ENCODE measurements around the gene ANKRD13D.

The ANKRD13D gene

GRCh38 chr11:67287355-67288197, 1.5 kb upstream of the ANKRD13D start:
- H3K36me3 ChIP-seq (ENCODE audit: control insufficient read depth, low read length): peaks cover 87% of the 10 kb centered on the region
- TF ChIP-seq CTCF (IDR thresholded peaks at IDR 0.05; ENCODE audit: low read depth, low read length, poor library complexity, severe bottlenecking) (no peak), EZH2phosphoT487 (IDR thresholded peaks at IDR 0.05; ENCODE audit: borderline replicate concordance, low read length) (no peak)
- no peaks in the 10 kb centered on the region for H3K27me3 ChIP-seq (ENCODE audit: control insufficient read depth, low read length)
- H3K9me2 ChIP-seq (replicated peaks; ENCODE audit: control insufficient read depth, low read length): no peaks in the 10 kb centered on the region
- no peaks in the 10 kb centered on the region for H3K9me3 ChIP-seq (ENCODE audit: control insufficient read depth, insufficient read depth, low read length)
- peaks cover 29% of the 10 kb centered on the region for H3F3A ChIP-seq (ENCODE audit: control insufficient read depth, insufficient read depth)
- H3K4me1 ChIP-seq (ENCODE audit: control insufficient read depth, low read length): peaks cover 67% of the 10 kb centered on the region
- peak overlapping the region; percentile 98 for H3K27ac ChIP-seq (ENCODE audit: low read depth, low read length)
- H4K20me1 ChIP-seq (ENCODE audit: control insufficient read depth, insufficient read depth, low read depth, low read length): no peaks in the 10 kb centered on the region
- peak overlapping the region; percentile 89 for H3K4me2 ChIP-seq (ENCODE audit: low read length)
- peak overlapping the region; percentile 92 for H3K4me3 ChIP-seq (ENCODE audit: low read length)
- H3K79me2 ChIP-seq (ENCODE audit: control insufficient read depth, low read length): peaks cover 30% of the 10 kb centered on the region

- peaks cover 87% of the 10 kb centered on the region for H3K36me3 ChIP-seq (ENCODE audit: control insufficient read depth, low read length)
- H3K27ac ChIP-seq (ENCODE audit: low read depth, low read length): peak overlapping the region; percentile 98
- H3K4me3 ChIP-seq (ENCODE audit: low read length): peak overlapping the region; percentile 92
- peaks cover 66% of the 10 kb centered on the region for H3K4me1 ChIP-seq (ENCODE audit: control insufficient read depth, low read length)
- peaks cover 33% of the 10 kb centered on the region for H3K79me2 ChIP-seq (ENCODE audit: control insufficient read depth, low read length)
- H3K27me3 ChIP-seq (ENCODE audit: control insufficient read depth, low read length): no peaks in the 10 kb centered on the region
- no peak for TF ChIP-seq CTCF (IDR thresholded peaks at IDR 0.05; ENCODE audit: low read depth, low read length, poor library complexity, severe bottlenecking)
- no peak for TF ChIP-seq EZH2phosphoT487 (IDR thresholded peaks at IDR 0.05; ENCODE audit: borderline replicate concordance, low read length)
- H3F3A ChIP-seq (ENCODE audit: control insufficient read depth, insufficient read depth): peaks cover 29% of the 10 kb centered on the region
- H3K9me2 ChIP-seq (replicated peaks; ENCODE audit: control insufficient read depth, low read length): no peaks in the 10 kb centered on the region
- no peaks in the 10 kb centered on the region for H4K20me1 ChIP-seq (ENCODE audit: control insufficient read depth, insufficient read depth, low read depth, low read length)
- H3K9me3 ChIP-seq (ENCODE audit: control insufficient read depth, insufficient read depth, low read length): no peaks in the 10 kb centered on the region
- peak overlapping the region; percentile 89 for H3K4me2 ChIP-seq (ENCODE audit: low read length)
Measured at GRCh38 chr11:67288198-67288451, 978 bp upstream of the ANKRD13D start.

- TF ChIP-seq EZH2phosphoT487 (IDR thresholded peaks at IDR 0.05; ENCODE audit: borderline replicate concordance, low read length): no peak
- peak; percentile 35 for TF ChIP-seq CTCF (IDR thresholded peaks at IDR 0.05; ENCODE audit: low read depth, low read length, poor library complexity, severe bottlenecking)
- no peaks in the 10 kb centered on the region for H4K20me1 ChIP-seq (ENCODE audit: control insufficient read depth, insufficient read depth, low read depth, low read length)
- peaks cover 35% of the 10 kb centered on the region for H3K79me2 ChIP-seq (ENCODE audit: control insufficient read depth, low read length)
- H3K4me2 ChIP-seq (ENCODE audit: low read length): peak overlapping the region; percentile 89
- no peaks in the 10 kb centered on the region for H3K27me3 ChIP-seq (ENCODE audit: control insufficient read depth, low read length)
- no peaks in the 10 kb centered on the region for H3K9me3 ChIP-seq (ENCODE audit: control insufficient read depth, insufficient read depth, low read length)
- H3K4me1 ChIP-seq (ENCODE audit: control insufficient read depth, low read length): peaks cover 62% of the 10 kb centered on the region
- H3K27ac ChIP-seq (ENCODE audit: low read depth, low read length): peak overlapping the region; percentile 98
- peak overlapping the region; percentile 92 for H3K4me3 ChIP-seq (ENCODE audit: low read length)
- H3K9me2 ChIP-seq (replicated peaks; ENCODE audit: control insufficient read depth, low read length): no peaks in the 10 kb centered on the region
- peaks cover 85% of the 10 kb centered on the region for H3K36me3 ChIP-seq (ENCODE audit: control insufficient read depth, low read length)
- peaks cover 26% of the 10 kb centered on the region for H3F3A ChIP-seq (ENCODE audit: control insufficient read depth, insufficient read depth)
Measured at GRCh38 chr11:67288452-67289225, 464 bp upstream of the ANKRD13D start.
